DMS153 treated with DMSO at 0.1 percent for 48 hours (cell line): ENCODE results near the gene OR2L8.

Experiments used
- DNase-seq: peaks from one replicate; lab custom pipeline; 2025; ENCODE audit not compliant: unreplicated experiment; lab: John Stamatoyannopoulos, UW

The OR2L8 gene

DNA sequence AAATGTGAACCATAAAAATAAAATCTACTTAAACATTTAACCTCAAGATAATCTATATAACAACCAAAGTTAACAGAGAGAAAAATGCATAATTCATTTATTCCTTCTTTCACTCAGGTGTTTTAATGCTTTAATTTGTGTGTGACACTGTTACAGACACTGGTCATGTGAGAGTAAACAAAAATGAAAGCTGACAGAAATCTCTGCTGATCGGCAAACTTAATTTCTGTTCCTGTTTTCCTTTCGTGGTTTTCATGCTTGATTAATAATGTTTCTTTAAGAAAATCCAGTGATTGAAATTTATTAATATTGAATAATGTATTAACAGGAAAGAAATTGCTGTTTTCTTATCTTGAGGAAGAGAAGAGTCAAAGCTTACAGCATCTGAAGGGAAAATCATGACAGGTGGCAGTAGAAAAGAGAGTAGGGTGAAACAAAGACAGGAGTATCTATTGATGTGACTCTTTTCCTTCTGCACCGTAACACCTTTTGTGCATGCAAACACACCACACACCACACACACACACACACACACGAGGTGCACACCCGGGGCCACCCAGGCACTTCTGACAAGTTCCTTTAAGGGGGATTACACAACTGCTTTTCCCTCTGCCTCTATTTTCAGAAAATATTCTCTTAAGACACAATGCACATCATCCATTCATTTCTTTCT is 18.0 kb downstream of the OR2L8 start:
- DNase-seq, result no peak

GRCh38 chr1:247992986-247993385 is 44.3 kb downstream of the OR2L8 start:
- no peak for DNase-seq

DNA sequence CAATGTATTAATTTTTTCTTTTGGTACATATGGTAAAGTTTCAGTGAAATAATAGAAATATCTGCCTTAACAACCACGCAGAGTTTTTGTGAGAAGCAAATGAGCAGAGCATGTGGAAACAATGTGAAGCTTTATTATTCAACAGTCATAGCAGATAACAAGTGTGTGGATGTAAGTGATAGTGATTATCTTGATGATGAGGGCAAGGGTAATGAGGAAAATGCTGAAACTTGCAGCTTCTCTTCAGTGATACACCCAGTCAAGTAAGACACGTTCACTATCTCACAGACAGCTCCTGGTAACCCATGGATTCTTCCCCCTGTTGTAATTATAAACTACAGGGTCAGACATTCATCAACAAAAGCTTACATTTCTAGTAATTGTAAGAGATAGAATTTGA is 50.2 kb downstream of the OR2L8 start:
- DNase-seq, result no peak
